T47D (cell line): ENCODE measurements around the gene AGBL1.

Experiments used
- DNase-seq, 2 experiments: peaks; one replicate each; pipeline versions ENCODE4 v3.0.0 to v3.0.0-alpha.2; 2011 to 2012; ENCODE audit warnings: low read depth in 1 of 2, low spot score in 1 of 2
- JUND ChIP-seq: IDR thresholded peaks from 2 replicates; pipeline ENCODE4 v1.6.1; 2012; ENCODE audit warnings: low read depth
- in situ Hi-C: cut with HindIII; loops from 2 replicates; pipeline ENCODE4 v1.10.0; 2016; ENCODE audit warnings: low sequenced_read_pairs, low pct_unique_long_range_greater_than_20kb

The AGBL1 gene

DNA sequence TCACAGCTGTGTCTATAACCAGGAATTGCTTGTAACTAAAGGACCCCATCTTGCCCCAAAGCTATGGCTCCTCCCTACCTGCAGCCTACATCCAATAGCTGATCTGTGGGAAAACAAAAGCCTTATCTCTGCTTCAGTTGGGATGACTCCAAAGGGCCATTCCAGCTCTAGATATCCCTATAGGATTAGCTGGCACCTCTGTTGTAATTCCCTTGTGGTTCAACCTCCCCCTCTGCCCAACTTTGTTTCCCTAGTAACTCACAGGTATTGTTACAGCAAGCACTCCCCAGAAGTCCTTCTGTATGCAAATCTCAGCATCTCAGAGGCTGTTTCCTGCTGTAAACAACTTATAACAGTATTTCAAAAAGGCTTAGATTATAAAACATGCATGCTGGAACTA, 478.6 kb downstream of the AGBL1 start:
- no peak for DNase-seq
- TF ChIP-seq JUND: no peak
- in situ Hi-C loops: no loop called here

DNA sequence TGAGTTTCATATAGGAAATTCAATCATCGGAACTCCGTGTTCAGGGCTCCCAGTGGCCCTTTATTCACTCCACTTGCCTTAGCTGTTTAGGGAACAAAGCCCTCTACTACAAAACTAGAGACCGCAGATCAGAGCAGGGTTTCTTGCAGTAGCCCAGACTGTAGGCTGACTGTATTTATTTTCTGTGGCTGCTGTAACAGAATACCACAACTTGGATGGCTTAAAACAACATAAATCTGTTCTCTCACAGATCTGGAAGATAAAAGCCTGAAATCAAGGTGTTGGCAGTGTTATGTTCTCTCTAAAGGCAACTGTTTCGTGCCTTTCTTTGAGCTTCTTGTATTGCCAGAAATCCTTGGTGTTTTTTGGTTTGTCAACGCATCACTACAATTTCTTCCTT, 479.0 kb downstream of the AGBL1 start:
- no peak for TF ChIP-seq JUND
- no peak for DNase-seq
- in situ Hi-C loops: no loop called here

GRCh38 chr15:86568378-86568777, 488.7 kb downstream of the AGBL1 start:
- DNase-seq: no peak
- no peak for TF ChIP-seq JUND
- in situ Hi-C loops: no loop called here

DNA sequence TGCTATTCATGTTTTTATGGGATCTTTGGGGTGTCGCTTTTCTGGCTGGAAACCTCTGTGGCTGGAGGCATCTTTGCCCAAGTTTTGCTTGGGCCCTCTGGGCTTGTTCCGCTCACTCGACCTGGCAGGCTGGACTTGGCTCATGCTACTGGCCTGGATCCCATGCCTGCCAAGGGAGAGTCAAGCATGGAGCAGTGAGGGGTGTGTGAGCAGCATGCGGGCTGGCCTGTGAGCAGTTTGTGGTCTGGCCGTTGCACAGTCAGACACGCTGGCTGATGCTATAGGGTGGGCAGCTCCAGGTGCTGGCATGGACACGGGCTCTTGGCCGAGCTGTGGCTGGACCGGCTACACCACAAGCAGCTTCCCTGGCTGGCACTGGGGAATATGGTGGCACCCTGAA, 491.1 kb downstream of the AGBL1 start:
- DNase-seq: no peak
- in situ Hi-C loops: no loop called here
- no peak for TF ChIP-seq JUND

- in situ Hi-C loops: no loop called here
- no peak for TF ChIP-seq JUND
- DNase-seq: no peak
These were observed 492.2 kb downstream of the AGBL1 start for GRCh38 chr15:86571873-86572272.

- no peak for DNase-seq
- in situ Hi-C loops: no loop called here
- no peak for TF ChIP-seq JUND
These were observed 492.7 kb downstream of the AGBL1 start for GRCh38 chr15:86572368-86572841.

- DNase-seq: no peak
- in situ Hi-C loops: no loop called here
- TF ChIP-seq JUND: no peak
These were observed 493.8 kb downstream of the AGBL1 start for GRCh38 chr15:86573476-86573875.

- no peak for TF ChIP-seq JUND
- in situ Hi-C loops: no loop called here
- DNase-seq: no peak
These were observed 508.7 kb downstream of the AGBL1 start for GRCh38 chr15:86588413-86588812.

DNA sequence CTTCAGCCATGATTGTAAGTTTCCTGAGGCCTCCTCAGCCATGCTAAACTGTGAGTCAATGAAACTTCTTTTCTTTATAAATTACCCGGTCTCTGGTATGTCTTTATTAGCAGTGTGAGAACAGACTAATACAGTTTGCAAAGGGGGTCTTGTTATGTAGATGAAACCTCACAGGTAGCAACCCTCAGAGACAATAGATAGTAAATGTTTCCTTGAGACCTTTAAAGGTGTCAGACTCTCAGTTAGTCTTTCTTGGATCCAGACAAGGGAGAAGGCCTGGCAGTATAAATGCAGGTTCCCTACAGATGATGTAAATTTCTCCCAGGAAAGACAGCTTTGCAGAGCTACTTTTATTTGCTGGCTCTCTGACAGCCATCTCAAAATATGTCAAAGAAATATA, 510.8 kb downstream of the AGBL1 start:
- DNase-seq: no peak
- in situ Hi-C loops: no loop called here
- no peak for TF ChIP-seq JUND

DNA sequence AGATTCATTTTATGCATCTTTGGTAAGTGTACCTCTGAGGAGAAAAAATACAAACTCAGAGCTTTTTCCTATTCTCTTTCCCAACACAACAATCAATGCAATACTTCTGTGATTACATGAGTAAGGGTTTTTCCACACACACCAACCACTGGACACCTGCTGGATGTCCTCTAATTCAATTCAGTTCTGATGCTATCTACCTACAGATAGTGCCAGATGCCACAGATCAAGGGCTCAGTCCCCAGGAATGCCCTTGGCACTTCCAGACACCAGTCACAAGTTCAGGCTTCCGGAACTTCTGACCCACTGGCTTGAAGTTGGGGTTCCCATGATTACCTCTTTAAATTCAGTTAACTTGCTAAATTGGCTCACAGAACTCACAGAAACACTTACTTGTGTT, 511.5 kb downstream of the AGBL1 start:
- in situ Hi-C loops: no loop called here
- DNase-seq: no peak
- no peak for TF ChIP-seq JUND

DNA sequence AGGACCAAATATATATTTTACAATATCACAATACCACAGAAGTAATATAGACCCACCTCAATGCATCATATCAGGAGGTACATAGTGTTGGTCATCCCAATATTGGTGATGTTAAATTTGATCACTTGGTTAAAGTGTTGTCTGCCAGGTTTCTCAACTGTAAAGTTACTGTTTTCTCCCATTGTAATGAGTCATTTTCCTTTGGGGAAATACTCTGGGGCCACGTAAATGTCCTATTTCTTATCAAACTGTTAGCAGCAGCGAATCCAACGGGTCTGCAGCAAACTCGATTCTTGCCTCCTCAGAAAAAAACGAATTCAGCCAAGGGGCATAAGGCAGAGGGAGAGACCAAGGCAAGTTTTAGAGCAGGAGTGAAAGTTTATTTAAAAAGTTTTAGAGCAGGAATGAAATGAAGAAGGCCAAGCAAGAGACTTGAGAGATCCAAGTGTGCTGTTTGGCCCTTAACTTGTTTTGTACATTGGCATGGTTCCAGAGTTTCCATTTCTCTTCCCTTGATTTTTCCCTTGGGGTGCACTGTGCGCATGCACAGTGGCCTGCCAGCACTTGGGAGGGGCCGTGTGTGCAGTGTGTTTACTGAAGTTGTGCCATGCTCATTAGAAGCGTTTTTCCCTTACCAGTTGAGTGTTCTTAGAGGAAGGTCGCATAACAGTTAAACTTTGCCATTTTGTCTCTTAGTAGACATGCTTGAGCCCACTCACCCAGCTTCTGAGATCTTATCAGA, 512.5 kb downstream of the AGBL1 start:
- in situ Hi-C loops: no loop called here
- no peak for TF ChIP-seq JUND
- DNase-seq: peak in 1 of 2 experiments; percentile 10

DNA sequence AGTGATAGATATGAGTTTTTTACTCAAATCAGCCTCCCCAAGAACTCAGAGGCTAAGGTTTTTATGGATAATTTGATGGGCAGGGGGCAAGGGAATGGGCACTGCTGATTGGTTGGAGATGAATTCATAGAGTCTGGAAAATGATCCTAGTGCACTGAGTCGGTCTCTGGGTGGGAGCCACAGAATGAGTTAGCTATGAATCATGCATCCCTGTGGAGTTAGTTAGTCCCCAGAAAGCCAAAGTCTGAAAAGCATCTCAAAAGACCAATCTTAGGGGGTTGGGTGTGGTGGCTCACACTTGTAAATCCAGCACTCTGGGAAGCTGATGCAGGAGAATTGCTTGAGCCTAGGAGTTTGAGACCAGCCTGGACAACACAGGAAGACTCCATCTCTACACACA, 516.1 kb downstream of the AGBL1 start:
- no peak for TF ChIP-seq JUND
- DNase-seq: no peak
- in situ Hi-C loops: no loop called here

GRCh38 chr15:86603466-86603865, 523.8 kb downstream of the AGBL1 start:
- no peak for TF ChIP-seq JUND
- in situ Hi-C loops: no loop called here
- DNase-seq: no peak

DNA sequence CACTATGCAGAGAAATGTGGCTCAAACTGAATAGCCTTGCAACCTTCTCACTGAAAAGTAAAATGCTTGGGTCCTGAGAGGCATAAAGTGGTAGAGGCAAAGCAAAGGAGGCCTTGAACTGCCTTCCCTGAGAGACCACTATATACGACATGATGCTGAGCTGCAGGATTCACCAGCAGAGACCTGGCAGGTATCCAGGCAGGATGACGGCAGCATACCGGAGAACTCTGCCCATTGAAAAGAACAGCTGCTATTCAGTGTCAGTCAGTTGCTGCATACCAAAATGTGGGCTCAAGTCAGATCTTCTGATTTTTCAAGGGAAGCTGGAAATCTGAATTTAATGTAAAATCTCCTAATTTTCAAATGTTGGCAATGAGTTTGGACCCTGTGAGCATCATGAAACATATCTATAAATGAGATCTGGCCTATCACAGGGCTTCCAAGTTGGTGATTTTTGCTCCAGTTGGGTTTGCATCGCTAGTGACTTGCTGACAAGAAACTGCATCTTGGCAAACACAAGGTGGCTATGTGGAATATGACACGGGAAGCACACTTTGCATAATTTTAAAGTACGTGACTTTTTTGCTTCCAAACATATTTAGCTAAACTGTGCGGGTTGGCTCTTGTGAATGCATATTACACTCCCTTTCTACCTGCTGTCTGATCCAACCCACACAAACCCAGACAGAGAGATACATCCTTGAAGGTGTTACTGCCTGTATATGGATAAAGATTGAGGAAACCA, 529.0 kb downstream of the AGBL1 start:
- in situ Hi-C loops: no loop called here
- no peak for TF ChIP-seq JUND
- DNase-seq: no peak
